HG03439 (cell line): ENCODE data around the gene KCNJ15.
"Not testable (repeated sequence)": the region's sequence is repeated elsewhere in the genome, so short reads cannot be mapped to it uniquely, and the experiment has no call there.

ENCODE experiments used
- ATAC-seq: cut with Tn5 transposase; IDR thresholded peaks from one replicate; pipeline ENCODE4 v1.9.1; 2021; ENCODE audit warnings: mild to moderate bottlenecking, moderate library complexity; ENCODE audit not compliant: unreplicated experiment

The KCNJ15 gene

DNA sequence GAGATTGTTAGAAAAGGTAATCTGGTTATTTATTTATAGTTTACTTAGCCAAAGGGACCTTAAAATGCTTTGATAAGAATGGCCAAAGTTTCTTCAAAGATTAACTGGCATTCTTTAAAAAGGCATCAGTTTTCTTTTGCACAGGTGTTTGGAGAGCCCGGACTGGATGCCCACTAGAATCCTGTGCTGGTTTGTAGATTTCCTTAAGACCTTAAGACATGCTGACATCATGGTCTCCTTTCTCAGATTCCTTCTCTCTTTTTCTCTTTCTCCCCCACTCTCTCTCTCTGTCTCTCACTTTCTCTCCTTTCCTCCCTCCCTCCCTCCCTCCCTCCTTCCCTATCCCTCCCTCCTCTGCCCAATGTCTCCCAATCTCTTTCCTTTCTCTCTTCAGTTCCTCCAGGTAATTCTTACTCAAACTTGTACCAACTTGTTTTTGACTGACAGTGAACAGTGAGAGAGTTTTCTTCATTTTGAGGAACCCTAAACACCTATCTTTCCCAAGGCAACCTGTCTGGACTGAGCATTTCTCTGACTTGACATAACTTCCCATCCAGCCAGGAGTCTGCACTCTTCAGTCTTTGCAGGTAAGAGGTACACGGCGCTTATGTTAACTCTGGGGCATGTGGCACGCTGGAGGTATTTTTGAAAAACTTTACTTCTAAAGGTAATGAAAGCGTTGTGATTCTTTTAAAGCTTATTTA is at the start of gene KCNJ15:
KCNJ15 (plus strand) TSS at position 393 of the 704 bp plus-strand sequence. CDS start 42,271 bp downstream, outside the sequence.
- ATAC-seq: no peak

- no peak for ATAC-seq
These were observed 48.7 kb upstream of the KCNJ15 start for GRCh38 chr21:38208118-38208517.

- ATAC-seq: no peak
These were observed 45.5 kb upstream of the KCNJ15 start for GRCh38 chr21:38211321-38211720.

DNA sequence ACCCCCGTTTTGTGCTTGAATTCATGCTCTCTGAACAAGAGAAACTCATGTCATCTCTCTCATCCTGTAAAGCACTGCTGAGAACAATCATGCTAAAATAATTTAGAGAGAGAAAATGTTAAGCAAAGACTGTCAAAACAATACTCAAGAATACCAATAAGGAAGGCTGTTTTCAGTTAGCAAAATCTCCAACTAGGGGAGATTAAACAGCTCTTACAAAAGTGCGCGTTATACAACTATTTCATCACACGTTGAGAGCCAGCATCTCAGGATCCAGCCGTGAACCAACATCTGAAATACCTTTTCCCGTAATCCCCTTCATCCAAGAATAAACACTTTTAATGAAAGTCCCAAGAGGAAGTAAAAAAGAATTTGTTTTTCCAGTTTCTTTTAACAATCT is 44.1 kb upstream of the KCNJ15 start:
- no peak for ATAC-seq

- ATAC-seq: no peak
These were observed 37.7 kb upstream of the KCNJ15 start for GRCh38 chr21:38219049-38219628.

DNA sequence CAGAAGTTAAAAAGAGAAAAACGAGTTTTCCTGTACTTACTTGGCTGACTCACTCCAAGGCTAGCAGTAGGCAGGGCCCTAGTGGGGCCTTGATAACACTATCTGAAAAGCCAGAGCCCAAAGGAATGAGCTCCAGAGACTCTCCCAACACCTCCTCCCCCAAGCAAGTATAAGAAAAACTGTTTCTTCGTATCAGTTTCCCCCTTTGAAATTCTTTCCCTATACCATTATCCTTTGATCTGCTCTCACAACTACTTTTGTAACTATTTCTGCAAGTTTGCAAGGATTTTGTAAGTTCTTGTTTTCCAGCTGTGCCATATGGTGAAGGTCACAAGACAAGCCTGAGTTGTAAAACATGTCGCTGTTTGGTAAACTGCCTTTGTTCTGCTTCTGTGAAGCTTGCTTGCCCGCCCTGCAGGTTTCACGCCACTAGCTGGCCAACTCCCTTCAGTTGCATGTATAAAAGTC is 36.5 kb upstream of the KCNJ15 start:
- no peak for ATAC-seq

GRCh38 chr21:38221594-38221993 is 35.2 kb upstream of the KCNJ15 start:
- no peak for ATAC-seq

- ATAC-seq: no peak
These were observed 32.8 kb upstream of the KCNJ15 start for GRCh38 chr21:38223893-38224540.

DNA sequence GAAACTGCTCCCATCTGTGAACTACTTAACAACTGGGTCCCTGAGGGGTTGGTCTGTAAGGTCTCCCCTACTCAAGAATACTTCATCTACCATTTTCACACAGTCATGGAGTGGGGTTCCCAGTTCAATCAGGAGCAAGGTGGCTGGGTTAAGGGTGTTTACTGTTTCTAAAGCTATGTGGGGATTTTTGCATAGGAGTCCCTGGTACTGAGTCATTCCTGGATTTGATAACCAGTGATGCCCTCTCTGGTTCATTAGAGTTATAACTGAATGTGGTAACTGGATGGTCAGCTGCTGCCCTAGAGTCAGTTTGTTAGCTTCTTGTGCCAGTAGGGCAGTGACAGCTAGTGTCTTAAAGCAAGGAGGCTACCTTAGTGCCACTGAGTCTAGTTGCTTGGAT is 29.4 kb upstream of the KCNJ15 start:
- no peak for ATAC-seq

DNA sequence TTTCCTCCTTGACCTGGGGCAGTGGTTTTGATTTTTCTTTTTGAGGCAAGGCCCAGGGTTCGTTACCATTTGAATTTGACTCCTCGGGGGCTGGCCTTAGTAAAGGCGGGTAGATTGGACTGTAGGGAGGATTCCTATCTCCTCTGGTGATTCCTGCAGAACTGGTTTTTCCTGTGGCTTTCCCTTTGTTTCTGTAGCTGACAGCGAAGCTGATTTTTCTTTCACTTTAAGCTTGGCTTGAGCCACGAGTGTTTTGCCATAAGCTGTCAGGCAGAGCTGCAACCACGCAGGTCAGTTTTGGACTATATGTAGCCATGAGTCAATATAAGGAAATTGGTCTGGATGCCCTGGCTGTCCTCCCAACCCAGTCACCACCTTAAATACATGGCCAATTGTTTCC is 28.7 kb upstream of the KCNJ15 start:
- ATAC-seq: no peak

DNA sequence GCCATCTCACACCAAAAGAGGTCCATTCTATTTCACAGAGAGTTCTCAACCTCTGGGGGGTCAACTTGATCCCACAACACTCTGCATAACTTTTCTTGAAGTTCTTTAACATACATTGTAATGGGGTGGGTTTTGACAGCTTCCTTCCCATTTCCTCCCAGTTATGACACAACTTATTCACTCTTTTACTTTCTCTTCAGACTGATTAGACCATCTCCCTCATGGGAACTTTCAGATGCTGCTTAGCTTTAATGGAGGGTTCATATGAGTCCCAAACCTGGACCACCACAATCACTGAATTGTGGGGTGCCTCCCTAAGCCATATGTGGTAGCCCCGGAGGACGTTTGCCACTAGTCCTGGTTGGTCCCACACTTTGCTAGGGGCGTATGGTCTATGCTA is 28.3 kb upstream of the KCNJ15 start:
- ATAC-seq: no peak

DNA sequence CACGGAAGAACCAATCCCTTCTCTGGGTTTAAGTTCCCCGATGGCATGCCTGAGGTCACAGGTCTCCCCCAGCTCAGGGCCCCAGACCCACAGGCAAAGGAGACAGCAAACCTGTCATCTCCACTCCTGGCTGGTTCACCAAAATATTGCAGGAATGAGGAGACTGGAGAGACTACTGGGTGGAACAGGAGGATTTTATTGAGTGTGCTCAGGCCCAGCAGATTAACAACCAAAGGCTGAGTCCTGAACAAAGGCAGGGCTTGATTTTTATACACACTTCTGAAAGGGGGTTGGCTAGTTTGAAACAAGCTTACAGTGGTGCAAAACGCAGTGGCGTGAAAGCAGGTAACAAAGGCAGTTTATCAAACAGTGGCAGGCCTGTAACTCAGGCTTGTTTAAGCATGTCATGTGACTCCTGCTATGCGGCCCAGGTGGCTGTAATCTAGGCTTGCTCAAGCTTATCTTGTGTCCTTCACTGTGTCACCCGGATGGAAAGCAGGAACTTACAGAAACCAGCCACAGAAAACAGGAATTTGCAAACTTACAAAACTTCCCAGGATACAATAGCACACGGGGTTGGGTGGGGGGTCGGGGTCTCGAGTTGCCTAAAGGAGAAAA is 27.4 kb upstream of the KCNJ15 start:
- no peak for ATAC-seq

GRCh38 chr21:38234395-38235142 is 22.2 kb upstream of the KCNJ15 start:
- no peak for ATAC-seq

DNA sequence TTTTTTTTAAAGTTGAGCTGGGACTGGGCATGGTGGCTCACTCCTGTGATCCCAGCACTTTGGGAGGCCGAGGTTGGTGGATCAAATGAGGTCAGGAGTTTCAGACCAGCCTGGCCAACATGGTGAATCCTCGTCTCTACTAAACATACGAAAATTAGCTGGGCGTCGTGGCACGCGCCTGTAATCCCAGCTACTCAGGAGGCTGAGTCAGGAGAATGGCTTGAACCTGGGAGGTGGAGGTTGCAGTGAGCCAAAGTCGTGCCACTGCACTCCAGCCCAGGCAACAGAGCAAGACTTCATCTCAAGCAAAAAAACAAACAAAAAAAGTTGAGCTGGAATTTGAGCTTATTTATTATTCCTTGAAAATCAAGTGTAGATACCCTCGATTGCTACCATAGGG is 21.5 kb upstream of the KCNJ15 start:
- ATAC-seq: not testable (repeated sequence)

- ATAC-seq: no peak
These were observed 20.6 kb upstream of the KCNJ15 start for GRCh38 chr21:38236232-38236631.

- ATAC-seq: no peak
These were observed 17.1 kb upstream of the KCNJ15 start for GRCh38 chr21:38239672-38240071.

GRCh38 chr21:38240129-38240528 is 16.7 kb upstream of the KCNJ15 start:
- ATAC-seq: no peak

DNA sequence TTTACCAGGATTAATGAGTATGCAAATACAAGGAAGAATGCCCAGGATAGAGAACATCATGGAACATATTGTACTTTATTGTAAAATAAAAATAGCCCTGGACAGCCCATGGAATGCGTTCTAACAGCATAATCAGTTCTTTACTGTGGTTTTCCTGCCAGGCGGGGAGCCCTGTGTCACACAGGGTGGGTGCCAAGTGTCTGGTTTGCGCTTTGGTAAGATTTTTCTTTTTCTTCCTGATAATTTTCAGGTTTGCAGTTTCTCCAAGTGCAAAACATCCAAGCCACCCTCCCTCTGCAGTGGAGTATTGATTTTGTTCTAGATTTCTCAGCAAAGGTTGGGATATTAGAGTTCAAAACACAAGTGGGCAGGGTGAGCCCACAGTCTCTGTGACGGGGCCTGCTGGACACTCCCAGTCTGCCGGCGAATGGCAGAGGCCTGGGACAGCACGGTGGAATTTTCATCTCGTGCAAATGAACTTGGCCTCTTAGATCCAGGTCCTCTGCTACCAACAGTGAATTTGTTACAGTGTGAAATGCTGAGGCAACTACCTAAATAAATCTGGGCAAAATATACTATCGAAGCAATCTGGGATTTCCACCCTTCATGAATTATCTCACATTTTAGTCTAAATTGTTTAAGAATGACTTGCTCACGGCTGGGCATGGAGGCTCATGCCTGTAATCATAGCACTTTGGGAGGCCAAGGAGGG is 15.6 kb upstream of the KCNJ15 start:
- ATAC-seq: no peak

DNA sequence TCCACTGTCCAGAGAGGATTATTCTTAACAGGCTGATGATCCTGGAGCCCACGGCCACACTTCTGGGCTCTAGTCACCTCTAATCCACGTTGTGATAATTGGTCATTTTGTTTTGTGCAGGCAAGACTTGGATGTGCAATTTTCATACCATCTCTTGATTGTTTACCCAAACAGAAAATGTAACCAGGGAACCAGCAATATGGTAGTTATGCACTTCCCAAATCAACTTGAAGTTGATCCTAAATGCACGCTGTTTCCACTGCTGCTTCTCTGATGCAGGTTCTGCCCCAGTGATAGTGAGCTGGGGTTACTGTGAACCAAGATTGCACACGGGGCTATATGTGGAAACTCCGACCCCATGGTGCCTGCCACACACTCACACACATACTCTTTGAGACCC is 14.7 kb upstream of the KCNJ15 start:
- no peak for ATAC-seq

GRCh38 chr21:38243732-38244406 is 12.9 kb upstream of the KCNJ15 start:
- ATAC-seq: no peak
